Right lobe of liver (tissue), 4 donors: Measurements from ENCODE around the gene TMEM123.

Experiments used
- POLR2A ChIP-seq: fragments of 450-650 bp; IDR thresholded peaks from one replicate; pipeline ENCODE4 v1.6.1; 2017; ENCODE audit warnings: antibody characterized with exemption, mild to moderate bottlenecking
- TF ChIP-seq, protein P1 (sequence below), 4 donors: fragments of 200-600 bp in 3 of 4; fragments of 450-650 bp in 1 of 4; IDR thresholded peaks; one replicate each; pipeline versions ENCODE4 v1.5.1 to v1.8.0; 2016 to 2022; ENCODE audit warnings: antibody characterized with exemption in 4 of 4, mild to moderate bottlenecking in 2 of 4
- donor health status: DM: no; HTN: no; CAD: no.
- donor health status: DM: no; HTN: no; CAD: no.
- donor health status: DM: no; HTN: yes; CAD: no.

DNA sequence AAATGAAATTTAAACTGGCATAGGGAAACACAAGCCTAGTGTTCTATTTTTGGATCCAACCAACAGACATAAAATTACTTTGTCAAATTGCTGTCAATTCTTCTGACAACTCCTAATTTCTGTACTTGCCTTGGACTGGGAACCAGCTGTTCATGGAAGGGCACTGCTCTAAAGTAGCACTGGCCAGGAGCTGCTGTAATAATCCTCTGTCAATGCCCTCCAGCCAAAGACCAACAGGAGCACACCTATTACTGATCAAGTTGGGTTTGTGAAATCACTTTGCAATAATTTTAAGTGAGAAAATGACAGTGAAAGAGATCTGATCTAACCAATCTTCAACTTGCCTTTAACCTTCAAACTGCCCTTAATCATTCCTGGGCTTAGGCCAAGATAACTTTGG, 18.9 kb upstream of the TMEM123 start:
- no peak for TF ChIP-seq POLR2A
- TF ChIP-seq, protein P1, sequence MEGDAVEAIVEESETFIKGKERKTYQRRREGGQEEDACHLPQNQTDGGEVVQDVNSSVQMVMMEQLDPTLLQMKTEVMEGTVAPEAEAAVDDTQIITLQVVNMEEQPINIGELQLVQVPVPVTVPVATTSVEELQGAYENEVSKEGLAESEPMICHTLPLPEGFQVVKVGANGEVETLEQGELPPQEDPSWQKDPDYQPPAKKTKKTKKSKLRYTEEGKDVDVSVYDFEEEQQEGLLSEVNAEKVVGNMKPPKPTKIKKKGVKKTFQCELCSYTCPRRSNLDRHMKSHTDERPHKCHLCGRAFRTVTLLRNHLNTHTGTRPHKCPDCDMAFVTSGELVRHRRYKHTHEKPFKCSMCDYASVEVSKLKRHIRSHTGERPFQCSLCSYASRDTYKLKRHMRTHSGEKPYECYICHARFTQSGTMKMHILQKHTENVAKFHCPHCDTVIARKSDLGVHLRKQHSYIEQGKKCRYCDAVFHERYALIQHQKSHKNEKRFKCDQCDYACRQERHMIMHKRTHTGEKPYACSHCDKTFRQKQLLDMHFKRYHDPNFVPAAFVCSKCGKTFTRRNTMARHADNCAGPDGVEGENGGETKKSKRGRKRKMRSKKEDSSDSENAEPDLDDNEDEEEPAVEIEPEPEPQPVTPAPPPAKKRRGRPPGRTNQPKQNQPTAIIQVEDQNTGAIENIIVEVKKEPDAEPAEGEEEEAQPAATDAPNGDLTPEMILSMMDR (IDR thresholded peaks at IDR 0.05): no peak
